ENCODE results near the gene IZUMO2.

The IZUMO2 gene

DNA sequence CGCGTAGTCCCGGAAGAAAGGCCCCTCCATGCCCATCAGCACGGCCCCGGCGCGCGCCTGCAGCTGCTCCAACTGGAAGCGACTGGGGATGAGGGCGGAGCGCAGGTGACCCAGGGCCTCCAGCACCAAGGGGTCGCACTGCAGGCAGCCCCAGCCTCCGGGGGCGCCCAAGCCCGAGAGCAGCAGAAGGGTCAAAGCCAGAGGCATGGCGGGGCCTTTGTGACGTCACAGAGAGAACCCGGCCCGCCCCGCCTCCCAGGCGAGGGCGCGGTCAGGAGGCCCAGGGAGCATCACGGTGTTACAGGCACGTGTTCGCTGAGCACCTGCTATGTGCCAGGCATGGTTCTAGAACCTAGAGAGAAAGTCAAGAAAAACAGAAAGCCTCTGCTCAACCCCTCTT is at the start of gene IZUMO2:
Gene IZUMO2, minus strand, starts transcription at position 294 of the 400 bp plus-strand sequence. Its CDS starts 87 bp downstream, at position 207.
- no peak for DNase-seq (ENCODE audit: low read depth)

DNA sequence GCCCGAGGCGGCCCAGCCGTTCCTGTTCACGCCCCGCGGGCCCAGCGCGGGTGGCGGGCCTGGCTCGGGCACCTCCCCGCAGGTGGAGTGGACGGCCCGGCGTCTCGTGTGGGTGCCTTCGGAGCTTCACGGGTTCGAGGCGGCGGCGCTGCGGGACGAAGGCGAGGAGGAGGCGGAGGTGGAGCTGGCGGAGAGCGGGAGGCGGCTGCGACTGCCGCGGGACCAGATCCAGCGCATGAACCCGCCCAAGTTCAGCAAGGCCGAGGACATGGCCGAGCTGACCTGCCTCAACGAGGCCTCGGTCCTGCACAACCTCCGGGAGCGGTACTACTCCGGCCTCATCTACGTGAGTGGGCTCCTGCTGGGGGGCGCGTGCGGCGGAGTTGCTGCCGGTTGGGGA is 47.3 kb upstream of the IZUMO2 start:
- DNase-seq (ENCODE audit: low read depth) = no peak

DNA sequence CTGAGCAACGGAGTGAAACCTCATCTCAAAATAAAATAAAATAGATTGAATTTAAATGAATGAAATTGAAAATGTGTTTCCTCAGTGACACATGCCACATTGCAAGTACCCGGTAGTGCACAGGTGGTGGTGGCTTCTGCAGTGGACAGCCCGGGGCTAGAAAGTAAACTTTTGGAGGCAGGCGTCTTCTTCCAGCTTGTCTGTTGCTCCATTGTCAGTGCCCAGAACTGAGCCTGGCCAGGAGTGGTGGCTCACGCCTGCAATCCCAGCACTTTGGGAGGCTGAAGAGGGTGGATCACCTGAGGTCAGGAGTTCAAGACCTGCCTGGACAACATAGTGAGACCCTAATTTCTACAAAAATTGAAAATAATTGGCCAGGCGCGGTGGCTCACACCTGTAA is 46.0 kb upstream of the IZUMO2 start:
- DNase-seq (ENCODE audit: low read depth) = no peak

DNA sequence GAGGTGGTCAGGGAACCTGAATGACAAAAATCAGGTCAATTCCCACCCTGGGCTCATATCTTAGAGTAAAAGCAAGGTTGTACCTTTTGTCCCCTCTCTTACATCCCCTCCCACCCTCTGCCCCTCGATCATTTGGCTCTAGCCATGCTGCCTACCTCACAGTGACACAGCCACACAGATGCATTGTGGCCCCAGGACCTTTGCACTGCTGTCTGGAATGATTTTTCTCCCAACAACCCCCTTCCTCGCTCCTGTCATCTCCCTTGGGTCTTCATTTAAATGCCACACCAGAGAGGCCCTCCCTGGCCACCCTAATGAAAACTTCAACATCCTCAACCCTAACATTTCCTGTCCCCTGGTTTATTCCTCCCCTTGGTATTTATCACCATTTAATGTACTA is 44.6 kb upstream of the IZUMO2 start:
- DNase-seq (ENCODE audit: low read depth) = no peak

DNA sequence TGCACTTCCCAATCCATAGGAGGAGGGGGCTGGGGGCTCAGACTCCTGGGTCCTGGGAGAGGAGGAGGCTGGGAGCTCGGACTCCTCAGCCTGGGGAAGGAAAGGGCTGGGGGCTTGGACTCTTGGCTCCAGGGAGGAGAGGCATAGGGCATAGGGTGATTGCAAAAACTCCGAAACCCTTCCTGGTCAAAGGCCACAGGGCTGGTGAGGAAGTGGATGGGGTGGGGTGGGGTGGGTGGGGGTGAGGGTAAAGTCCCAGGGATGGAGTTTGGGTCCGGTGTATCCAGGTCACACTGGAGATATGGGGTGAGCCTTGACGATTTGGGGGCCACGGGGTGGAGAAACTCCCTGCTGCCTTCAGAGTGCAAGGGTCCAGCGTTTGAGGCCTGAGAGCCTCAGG is 43.1 kb upstream of the IZUMO2 start:
- DNase-seq (ENCODE audit: low read depth) = no peak

DNA sequence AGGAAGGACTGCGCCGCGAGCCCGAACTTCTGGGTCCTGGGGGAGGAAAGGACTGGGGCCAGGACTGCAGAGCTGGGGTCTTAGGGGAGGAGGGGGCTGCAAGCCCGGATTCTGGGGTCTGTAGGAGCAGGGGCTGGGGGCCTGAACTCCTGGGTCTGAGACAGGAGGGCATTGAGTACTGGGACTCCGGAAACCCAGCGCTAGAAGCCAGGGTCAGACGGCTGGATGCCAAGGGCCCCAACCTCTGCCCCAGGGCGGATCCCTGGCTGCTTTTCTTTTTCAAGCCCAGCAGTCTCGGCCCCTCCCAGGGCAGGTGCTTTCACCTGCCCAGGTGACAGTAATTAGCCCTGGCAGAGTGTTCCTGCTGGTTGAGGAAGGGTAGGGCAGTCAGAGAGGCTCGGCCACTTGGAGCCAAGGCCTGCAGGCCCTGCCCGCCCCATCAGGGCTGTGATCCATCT is 42.6 kb upstream of the IZUMO2 start:
- no peak for DNase-seq (ENCODE audit: low read depth)

DNA sequence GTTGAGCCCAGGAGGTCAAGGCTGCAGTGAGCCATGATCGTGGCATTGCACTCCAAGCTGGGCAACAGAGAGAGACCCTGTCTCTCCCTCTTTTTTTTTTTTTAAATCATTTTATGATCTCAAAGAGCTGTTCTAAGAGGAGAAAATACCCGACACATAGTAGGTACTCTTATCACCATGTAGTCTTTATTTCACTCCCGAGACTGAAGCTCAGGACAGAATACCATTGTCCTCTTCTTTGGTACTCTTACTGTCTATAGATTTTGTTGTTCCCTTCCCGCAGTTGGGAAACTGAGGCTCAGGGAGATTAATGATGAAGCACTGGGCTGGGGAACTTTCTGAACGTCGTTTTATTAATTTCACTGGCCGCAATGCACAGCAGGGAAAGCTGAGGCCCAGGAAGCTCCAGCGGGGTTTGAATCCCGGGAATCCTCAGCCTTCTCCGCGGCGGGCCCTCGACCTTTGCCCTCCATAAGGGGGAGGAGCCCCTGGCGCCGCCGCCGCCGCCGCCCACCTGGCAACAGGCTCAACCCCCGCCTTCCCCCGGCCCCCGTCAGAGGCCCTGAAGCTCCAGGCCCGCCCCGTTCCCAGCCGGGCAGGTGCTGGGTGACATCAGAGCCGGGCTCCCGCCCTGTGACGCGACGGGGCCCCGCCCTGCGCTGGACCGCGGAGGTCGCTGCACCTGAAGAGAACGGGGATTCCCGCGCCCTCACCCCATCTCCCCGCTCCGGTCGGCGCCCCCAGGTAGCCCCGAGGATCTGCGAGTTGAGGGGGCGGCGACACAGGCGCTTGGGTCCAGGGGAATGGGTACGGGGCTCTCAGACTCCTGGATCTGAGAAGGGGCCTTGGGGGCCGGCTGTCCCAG is 42.0 kb upstream of the IZUMO2 start:
- no peak for DNase-seq (ENCODE audit: low read depth)

DNA sequence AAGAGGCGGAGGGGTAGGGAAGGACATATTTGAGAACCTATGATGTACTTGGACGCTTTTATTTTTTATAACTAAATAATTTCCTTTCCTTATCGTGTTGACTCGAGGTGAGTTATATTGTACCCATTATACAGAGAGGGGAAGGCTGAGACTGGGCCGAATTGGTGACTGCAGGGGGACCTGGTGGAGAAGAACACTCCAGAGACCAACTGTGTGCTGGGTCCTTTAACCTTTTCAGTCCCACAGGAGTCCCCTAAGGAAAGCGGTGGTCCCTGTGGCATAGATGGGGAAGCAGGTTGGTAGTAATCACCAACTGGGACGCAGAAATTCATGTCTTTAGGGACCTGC is 41.0 kb upstream of the IZUMO2 start:
- no peak for DNase-seq (ENCODE audit: low read depth)

DNA sequence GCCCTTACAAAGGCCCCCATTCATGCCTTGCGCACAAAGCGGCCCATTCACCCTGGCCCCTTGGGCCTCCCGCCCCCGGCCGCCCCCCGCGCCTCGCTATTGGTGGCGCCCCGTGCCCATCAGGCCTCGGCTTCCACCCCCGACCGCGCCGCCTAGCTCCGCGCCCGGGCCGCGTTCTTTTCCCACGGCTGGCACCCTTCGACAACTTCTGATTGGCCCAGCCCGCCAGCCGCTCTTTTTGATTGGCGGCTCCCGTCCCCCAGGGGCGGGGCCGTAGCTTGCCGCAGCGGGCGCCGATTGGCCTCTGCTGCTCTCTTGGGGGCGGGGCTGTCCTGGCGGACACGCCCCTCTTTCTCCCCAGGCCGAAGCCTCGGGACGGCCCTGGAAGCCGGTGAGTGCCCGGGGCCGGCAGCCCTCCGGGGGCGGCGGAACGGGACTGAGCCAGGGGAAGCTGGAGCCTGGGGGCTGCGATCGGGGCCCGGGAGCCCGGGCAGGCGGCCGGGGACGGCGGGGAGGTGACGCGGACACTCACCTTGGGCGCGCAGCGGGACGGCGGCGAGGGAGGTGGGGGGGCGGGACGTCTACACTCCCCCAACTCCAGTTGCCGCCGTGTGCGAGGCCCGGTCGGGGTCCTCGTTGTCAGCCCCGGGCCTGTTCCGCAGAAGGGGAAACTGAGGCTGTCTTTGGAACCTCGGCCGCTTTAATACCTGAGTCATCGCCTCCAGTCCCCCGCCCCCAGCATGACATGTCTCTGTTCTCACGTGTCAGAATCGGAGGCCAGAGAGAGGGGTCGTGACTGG is 40.4 kb upstream of the IZUMO2 start, which contains the start of gene MYH14:
Gene MYH14, plus strand, starts transcription at position 342 of the 800 bp plus-strand sequence. CDS start 6,744 bp downstream, outside the sequence.
- no peak for DNase-seq (ENCODE audit: low read depth)

DNA sequence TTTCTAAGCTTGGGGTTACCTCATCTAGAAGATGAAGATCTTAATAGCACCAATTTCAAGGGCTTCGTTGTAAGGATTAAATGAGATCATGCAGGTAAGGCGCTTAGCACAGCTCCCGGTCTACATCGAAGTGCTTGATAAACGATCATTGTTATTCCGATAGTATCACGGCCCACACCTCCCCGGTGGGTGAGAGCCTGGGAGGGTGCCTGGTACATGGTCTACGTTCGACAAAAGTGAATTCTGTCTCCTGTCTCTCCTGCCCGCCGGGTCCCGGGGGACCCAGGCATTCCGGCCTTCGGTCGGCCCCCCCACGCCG is 39.8 kb upstream of the IZUMO2 start:
- no peak for DNase-seq (ENCODE audit: low read depth)

DNA sequence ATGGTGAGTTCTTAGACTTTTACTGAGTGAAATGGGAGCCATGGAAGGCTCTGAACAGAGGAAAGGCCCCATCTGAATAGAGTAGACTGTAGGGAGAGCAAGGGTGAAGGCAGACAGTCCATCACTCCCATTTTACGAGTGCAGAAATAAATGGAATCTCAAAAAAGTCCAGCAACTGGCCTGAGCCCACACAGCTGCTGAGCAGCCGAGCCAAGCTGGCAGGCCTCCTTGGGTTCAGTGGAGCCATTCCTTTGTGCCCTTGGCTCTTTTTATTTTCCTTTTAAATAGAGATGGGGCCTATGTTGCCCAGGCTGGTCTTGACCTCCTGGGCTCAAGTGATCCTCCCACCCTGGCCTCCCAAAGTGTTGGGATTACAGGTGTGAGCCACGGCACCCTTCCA is 39.3 kb upstream of the IZUMO2 start:
- DNase-seq (ENCODE audit: low read depth) = no peak

DNA sequence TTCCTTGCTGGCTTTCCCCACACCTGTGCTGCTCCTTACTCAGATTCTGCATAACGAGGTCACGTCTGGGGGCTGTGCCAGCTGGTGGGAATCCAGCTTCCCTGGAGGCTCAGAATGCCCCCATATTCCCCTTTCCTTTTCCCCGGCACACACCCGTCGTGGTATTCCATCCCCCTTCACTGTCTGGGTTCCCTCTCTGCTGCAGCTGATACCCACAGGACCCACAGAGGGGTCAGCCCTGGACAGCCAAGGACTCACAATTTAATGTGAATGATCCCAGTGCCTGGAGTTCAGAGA is 36.1 kb upstream of the IZUMO2 start:
- no peak for DNase-seq (ENCODE audit: low read depth)

DNA sequence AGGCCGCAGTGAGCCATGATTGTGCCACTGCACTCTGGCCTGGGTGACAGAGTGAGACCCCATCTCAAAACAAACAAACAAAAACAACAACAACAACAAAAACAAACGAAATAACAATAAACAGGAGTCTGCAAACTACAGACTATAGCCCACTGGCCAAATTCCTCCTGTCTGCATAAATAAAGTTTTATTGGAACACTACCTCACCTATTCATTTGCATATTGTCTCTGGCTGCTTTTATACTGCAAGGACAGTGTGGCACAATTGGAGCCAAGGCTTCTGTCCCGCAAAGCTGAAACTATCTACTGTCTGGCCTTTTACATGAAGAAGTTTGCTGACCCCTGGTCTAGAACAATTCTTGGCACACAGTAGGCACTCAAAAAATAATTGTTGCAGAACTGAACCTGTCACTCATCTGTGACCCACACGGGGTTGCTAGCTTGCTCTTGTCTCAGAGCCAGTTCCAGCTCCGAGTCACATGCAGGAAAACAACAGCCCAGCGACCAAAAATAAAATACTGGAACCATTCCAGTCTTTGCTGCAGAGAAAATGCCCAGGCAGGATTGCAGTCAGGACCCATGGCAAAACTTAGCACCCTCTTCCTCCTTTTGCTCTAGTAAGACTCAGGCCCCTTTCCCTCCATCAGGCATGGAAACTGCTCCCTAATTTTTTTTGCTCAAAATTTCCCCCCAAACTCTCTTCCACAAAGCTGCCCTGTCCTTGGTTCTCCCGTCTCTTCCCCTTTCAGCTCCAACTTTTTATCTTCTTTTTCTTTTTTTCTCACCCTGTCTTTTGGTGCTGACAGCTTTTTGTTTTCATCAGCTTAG is 35.6 kb upstream of the IZUMO2 start:
- no peak for DNase-seq (ENCODE audit: low read depth)

DNA sequence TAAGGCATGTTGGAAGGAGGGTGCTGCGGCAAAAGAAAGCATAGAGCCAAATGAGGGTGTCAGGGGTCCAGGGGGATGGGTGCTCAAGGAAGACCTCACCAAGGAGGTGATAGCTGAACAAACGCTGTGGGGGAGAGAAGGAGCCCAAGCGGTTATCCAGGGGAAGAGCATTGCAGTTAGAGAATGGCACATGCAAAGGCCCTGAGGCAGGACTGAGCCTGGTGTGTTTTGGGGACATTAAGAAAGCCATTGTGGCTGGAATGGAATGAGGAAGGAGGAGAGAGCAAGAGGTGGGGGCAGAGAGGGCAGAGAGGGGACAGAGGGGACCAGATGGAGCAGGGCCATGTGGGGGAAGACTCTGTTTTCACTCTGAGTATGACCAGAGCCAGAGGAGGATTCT is 34.3 kb upstream of the IZUMO2 start:
- DNase-seq (ENCODE audit: low read depth) = no peak

DNA sequence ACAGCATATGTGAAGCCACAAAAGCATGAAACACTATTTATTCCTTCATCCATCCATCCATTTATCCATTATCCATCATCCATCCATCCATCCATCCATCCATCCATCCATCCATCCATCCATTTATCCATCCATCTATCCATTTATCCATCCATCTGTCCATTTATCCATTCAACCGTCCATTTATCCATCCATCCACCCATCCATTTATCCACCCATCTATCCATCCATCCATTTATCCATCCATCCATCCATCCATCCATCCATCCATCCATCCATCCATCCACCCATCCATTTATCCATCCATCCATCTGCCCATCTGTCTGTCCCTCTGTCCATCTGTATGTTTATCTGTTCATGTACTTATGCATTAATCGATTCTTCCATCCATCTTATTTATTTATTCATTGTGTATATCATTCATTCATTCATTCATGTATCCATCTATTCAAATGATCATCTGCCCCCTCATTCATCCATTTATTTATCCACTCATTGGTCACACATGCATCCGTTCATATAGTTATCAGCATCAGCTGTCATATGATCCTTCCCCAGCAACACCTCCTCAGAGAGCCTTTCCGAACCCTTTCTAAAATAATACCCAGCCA is 33.3 kb upstream of the IZUMO2 start:
- DNase-seq (ENCODE audit: low read depth) = no peak

DNA sequence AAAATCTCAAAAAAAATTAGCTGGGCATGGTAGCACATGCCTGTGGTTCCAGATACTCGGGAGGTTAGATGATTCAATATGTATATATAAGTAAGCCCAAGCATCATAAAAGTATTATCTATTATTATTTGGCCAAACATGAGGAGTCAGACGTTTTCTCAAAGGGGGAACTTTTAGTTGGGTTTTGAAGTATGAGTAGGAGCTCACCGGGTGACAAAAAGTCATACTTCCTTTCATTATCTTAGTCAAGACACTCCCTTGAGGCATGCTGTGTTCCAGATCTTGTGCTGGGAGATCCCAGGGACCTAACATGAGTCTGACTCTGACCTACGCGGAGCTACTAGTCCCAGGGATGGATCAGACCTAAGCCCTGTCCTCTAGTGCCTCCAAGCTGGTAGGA is 32.1 kb upstream of the IZUMO2 start:
- DNase-seq (ENCODE audit: low read depth) = no peak

DNA sequence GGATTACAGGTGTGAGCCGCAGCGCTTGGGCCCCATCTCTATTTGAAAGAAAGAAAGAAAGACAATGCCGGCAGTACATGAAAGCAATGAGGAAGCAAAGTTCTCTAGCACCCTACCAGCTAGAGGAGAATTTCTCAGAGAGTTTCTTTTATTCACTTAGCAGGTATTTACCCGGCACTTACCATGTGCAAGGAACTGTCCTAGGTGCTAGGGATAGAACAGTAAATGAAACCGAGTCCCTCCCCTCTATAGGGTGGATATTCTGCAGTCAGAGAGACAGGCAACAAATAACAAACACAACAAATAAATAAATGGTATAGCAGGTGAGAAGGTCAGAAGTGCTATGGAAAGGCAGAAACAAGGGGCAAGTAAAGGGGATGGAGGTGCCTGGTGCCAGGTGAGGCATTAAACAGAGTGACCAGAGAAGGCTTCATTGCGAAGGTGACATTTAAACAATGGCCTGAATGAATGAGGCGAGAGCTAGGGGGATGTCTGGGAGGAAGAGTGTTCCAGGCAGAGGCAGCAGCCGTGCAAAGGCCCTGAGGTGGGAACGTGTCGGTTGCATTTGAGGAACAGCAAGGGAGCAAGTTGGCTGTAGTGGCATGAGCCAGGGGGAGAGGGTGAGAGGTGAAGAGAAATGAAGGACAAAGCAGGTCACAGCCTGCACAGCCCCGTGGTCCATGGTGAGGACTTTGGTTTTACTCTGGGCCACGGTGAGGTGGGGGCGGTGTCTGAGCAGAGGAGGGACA is 29.6 kb upstream of the IZUMO2 start:
- no peak for DNase-seq (ENCODE audit: low read depth)

DNA sequence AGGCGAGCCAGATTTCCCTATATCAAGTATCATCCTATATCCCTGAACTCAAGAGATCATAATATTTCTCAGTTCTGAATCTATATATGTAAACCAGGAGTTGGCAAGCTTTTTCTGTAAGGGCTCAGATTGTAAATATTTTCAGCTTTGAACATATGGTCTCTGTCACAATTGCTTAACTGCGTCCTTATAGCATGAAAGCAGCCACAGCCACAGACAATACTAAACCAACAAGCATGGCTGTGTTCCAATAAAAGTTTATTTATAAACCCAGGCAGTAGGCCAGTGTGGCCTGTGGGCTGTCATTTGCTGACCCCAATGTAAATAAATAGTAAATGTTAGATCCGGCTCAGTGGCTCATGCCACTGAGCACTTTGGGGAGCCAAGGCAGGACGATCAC is 28.1 kb upstream of the IZUMO2 start:
- no peak for DNase-seq (ENCODE audit: low read depth)

DNA sequence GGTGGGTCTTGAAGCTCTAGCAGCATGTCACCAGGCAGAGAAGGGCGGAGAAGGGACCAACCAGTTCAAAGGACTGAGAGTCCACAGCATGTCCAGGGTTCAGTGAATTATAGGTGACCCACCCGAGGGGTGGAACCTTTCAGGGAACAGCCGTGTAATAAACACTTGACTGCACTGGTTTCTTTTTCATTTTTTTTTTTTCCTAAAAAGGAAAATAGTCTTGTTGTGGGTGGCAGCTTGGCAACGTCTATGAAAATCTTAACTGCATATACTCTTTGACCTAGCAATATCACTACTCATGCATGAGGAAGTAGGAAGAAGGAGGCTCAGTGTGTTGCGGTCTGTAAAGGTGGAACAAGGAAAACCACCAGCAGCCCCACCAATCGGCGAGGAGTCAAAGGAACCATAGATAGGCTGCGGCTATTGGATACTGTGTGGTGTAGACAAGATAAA is 27.4 kb upstream of the IZUMO2 start:
- no peak for DNase-seq (ENCODE audit: low read depth)

DNA sequence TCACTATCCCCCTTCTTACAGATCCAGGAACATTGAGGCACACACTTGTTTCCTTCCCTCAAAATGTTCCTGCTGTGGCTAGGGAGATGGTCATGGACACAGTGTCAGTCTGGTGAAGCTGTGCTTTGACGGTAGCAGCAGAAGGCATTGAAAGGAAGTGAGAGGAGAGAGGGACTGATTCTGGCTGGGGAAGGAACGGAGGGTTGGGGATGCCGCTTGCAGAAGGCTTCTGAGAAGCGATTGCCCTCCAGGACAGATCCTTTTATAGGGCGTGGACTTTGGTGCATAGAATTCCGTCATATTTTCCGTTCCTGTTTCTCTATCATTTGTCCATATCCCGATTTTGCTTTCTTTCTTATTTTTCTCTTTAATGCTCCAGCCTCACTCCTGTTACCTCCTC is 26.2 kb upstream of the IZUMO2 start:
- DNase-seq (ENCODE audit: low read depth) = no peak

DNA sequence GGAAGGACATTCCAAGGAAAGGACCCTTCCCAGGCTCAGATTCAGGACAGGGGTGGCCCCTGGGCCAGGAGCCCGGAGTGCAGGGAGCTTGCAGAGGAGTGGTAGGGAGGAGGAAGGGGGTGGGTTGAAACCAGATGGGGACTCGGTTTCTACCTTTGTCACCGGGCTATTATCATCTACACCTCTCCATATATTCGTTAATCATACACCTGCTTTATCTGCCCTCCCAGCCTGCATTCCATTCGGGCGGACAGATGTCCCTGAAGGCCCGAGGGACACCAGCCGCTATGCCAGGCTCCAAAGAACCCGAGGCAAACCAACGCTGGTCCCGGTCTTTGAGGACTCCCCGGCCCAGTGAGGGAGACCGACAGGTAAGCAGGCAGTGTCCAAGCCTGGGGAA is 24.9 kb upstream of the IZUMO2 start:
- DNase-seq (ENCODE audit: low read depth) = no peak

DNA sequence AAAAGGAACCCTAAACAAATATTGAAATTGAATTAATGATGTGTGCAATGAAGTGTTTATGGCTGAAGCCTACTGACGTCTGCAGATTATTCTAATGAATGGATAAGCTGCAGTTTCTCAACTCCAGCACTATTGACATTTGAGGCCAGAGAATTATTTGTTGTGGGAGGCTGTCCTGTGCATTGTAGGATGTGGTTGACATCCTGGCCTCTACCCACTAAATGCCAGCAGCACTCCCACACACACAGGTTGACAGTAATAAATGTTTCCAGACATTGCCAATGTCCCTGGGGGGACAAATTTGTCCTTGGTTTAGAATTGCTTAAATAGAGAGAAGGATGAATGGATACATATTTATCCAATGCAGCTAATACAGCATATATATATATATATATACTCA is 21.1 kb upstream of the IZUMO2 start:
- no peak for DNase-seq (ENCODE audit: low read depth)

Measured in stimulated activated CD8-positive, alpha-beta memory T cell treated with anti-CD3 and anti-CD28 coated beads, Interleukin-15, amount 100 ng/mL, for 1 hour (primary cell).